ENCODE results near the gene AMZ1.

The AMZ1 gene

DNA sequence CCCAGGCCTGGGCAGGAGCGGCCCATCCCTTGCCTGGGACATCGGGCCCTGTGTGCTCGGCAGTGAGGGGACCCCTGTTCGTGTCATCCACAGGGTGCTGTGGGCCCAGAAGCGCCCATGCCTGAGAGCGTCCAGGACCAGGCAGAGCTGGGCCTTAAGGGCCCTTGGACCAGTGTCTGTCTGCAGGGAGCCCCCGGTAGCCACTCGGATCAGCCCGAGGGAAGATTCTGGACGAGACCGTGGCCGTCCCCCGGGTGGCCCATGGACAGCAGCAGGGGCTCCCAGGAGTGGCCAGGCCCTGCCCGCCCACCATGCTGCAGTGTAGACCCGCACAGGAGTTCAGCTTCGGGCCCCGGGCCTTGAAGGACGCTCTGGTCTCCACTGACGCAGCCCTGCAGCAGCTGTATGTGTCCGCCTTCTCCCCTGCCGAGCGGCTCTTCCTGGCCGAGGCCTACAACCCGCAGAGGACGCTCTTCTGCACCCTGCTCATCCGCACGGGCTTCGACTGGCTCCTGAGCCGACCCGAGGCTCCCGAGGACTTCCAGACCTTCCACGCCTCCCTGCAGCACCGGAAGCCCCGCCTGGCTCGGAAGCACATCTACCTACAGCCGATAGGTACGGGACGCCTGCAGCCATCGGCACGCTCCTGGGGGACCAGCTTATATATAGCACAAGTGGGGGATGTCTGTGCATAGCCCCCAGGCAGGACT is 12.3 kb downstream of the AMZ1 start:
- Histone ChIP-seq H4K20me1 (ENCODE audit: insufficient read depth, low read length) (no peaks in the 10 kb centered on the region), H3K79me2 (ENCODE audit: low read length) (no peaks in the 10 kb centered on the region), H3K36me3 (replicated peaks; ENCODE audit: low read depth, low read length) (no peaks in the 10 kb centered on the region), H2AFZ (ENCODE audit: low read depth, low read length) (no peak overlapping the region), H3K27ac (ENCODE audit: low read length) (no peak overlapping the region), H3K4me1 (ENCODE audit: low read length) (peaks cover 26% of the 10 kb centered on the region), H3K9ac (ENCODE audit: low read length) (no peak overlapping the region), H3K4me2 (ENCODE audit: low read length) (no peak overlapping the region), H3K9me3 (ENCODE audit: insufficient read depth, low read length) (no peaks in the 10 kb centered on the region), H3K27me3 (ENCODE audit: low read depth, low read length) (no peaks in the 10 kb centered on the region), H3K4me3 (ENCODE audit: low read length) (no peak overlapping the region)
- no peak for TF ChIP-seq EZH2phosphoT487 (IDR thresholded peaks at IDR 0.05; ENCODE audit: low read depth)
- TF ChIP-seq, protein P1, sequence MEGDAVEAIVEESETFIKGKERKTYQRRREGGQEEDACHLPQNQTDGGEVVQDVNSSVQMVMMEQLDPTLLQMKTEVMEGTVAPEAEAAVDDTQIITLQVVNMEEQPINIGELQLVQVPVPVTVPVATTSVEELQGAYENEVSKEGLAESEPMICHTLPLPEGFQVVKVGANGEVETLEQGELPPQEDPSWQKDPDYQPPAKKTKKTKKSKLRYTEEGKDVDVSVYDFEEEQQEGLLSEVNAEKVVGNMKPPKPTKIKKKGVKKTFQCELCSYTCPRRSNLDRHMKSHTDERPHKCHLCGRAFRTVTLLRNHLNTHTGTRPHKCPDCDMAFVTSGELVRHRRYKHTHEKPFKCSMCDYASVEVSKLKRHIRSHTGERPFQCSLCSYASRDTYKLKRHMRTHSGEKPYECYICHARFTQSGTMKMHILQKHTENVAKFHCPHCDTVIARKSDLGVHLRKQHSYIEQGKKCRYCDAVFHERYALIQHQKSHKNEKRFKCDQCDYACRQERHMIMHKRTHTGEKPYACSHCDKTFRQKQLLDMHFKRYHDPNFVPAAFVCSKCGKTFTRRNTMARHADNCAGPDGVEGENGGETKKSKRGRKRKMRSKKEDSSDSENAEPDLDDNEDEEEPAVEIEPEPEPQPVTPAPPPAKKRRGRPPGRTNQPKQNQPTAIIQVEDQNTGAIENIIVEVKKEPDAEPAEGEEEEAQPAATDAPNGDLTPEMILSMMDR (IDR thresholded peaks at IDR 0.05; ENCODE audit: low read depth, low read length): no peak

DNA sequence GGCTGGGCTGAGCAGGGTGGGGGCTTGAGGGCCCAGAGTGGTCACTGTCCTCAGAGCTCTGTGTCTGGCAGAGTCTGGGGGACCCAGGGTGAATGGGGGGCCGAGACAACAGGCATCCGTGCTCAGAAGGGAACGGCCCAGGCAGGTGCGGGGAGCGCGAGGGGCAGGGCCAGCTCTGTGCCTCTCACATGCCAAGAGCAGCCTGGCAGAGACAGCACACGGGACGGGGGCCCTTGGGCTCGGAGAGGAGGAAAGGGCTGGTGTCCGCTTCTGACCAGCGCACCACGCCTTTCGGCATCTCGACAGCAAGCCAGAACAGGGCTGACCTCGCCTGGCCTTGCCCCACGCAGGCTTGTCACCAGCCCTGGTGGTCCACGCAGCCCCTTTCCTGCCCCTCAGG is 13.4 kb downstream of the AMZ1 start:
- H3K4me2 ChIP-seq (ENCODE audit: low read length): no peak overlapping the region
- H3K4me1 ChIP-seq (ENCODE audit: low read length): peaks cover 23% of the 10 kb centered on the region
- no peak overlapping the region for H3K4me3 ChIP-seq (ENCODE audit: low read length)
- no peak overlapping the region for H2AFZ ChIP-seq (ENCODE audit: low read depth, low read length)
- H3K79me2 ChIP-seq (ENCODE audit: low read length): no peaks in the 10 kb centered on the region
- H3K27ac ChIP-seq (ENCODE audit: low read length): no peak overlapping the region
- H3K36me3 ChIP-seq (replicated peaks; ENCODE audit: low read depth, low read length): no peaks in the 10 kb centered on the region
- no peaks in the 10 kb centered on the region for H4K20me1 ChIP-seq (ENCODE audit: insufficient read depth, low read length)
- H3K9ac ChIP-seq (ENCODE audit: low read length): no peak overlapping the region
- TF ChIP-seq, protein P1 (IDR thresholded peaks at IDR 0.05; ENCODE audit: low read depth, low read length): no peak
- no peak for TF ChIP-seq EZH2phosphoT487 (IDR thresholded peaks at IDR 0.05; ENCODE audit: low read depth)
- no peaks in the 10 kb centered on the region for H3K27me3 ChIP-seq (ENCODE audit: low read depth, low read length)
- H3K9me3 ChIP-seq (ENCODE audit: insufficient read depth, low read length): no peaks in the 10 kb centered on the region

DNA sequence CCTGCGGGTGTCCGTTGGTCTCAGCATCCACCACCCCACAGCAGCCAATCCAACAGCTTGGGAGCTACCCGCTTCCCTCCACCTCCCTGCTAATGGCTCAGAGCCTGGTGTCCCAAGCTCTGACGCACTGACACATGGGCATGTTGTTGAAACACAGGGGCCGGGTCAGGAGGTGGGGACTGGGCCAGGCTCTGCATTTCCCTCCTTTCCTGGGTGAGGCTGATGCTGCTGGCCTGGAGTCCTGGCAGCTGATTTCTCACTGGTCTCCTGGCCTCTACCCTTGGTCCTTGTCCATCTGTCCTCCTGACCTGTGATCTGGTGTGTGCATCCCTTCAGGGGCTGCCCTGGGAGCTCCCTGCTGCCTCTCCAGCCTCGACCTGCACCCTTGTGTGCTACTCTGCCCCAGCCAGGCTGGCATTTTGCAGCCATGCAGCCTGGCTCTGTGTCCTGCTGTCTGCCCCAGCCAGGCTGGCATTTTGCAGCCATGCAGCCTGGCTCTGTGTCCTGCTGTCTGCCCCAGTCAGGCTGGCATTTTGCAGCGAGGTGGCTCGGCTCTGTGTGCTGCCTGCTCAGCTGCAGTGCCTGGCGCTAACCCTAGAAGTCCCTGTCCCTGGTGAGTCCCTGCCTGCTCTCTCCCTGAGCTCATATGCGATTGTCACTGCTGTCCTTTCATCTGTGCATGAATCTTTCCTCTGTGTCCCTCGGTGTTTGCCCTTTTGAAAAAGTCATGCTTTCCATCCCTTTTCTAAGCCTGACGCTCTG is 14.0 kb downstream of the AMZ1 start:
- Histone ChIP-seq H3K4me3 (ENCODE audit: low read length) (no peak overlapping the region), H3K36me3 (replicated peaks; ENCODE audit: low read depth, low read length) (no peaks in the 10 kb centered on the region), H3K9me3 (ENCODE audit: insufficient read depth, low read length) (no peaks in the 10 kb centered on the region), H3K27me3 (ENCODE audit: low read depth, low read length) (no peaks in the 10 kb centered on the region), H4K20me1 (ENCODE audit: insufficient read depth, low read length) (no peaks in the 10 kb centered on the region), H3K79me2 (ENCODE audit: low read length) (no peaks in the 10 kb centered on the region), H3K4me2 (ENCODE audit: low read length) (no peak overlapping the region), H3K9ac (ENCODE audit: low read length) (no peak overlapping the region), H3K4me1 (ENCODE audit: low read length) (peaks cover 23% of the 10 kb centered on the region), H3K27ac (ENCODE audit: low read length) (no peak overlapping the region), H2AFZ (ENCODE audit: low read depth, low read length) (no peak overlapping the region)
- no peak for TF ChIP-seq EZH2phosphoT487 (IDR thresholded peaks at IDR 0.05; ENCODE audit: low read depth)
- TF ChIP-seq, protein P1 (IDR thresholded peaks at IDR 0.05; ENCODE audit: low read depth, low read length): no peak

DNA sequence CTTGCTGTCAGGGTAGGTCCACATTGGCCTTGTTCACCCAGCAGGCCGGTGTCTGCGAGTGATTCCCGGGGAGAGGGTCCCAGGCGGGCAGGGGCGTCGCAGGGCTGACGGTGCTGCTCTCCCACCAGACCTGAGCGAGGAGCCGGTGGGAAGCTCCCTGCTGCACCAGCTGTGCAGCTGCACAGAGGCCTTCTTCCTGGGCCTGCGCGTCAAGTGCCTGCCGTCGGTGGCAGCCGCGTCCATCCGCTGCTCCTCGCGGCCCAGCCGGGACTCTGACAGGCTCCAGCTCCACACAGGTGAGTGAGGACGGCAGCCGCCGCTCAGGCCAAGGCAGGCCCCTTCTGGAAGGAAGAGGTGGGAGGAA is 14.6 kb downstream of the AMZ1 start:
- no peak overlapping the region for H3K27ac ChIP-seq (ENCODE audit: low read length)
- H3K27me3 ChIP-seq (ENCODE audit: low read depth, low read length): no peaks in the 10 kb centered on the region
- H3K9ac ChIP-seq (ENCODE audit: low read length): no peak overlapping the region
- H3K36me3 ChIP-seq (replicated peaks; ENCODE audit: low read depth, low read length): no peaks in the 10 kb centered on the region
- peaks cover 23% of the 10 kb centered on the region for H3K4me1 ChIP-seq (ENCODE audit: low read length)
- H2AFZ ChIP-seq (ENCODE audit: low read depth, low read length): no peak overlapping the region
- no peak for TF ChIP-seq EZH2phosphoT487 (IDR thresholded peaks at IDR 0.05; ENCODE audit: low read depth)
- TF ChIP-seq, protein P1 (IDR thresholded peaks at IDR 0.05; ENCODE audit: low read depth, low read length): no peak
- no peaks in the 10 kb centered on the region for H3K9me3 ChIP-seq (ENCODE audit: insufficient read depth, low read length)
- H4K20me1 ChIP-seq (ENCODE audit: insufficient read depth, low read length): no peaks in the 10 kb centered on the region
- no peaks in the 10 kb centered on the region for H3K79me2 ChIP-seq (ENCODE audit: low read length)
- H3K4me2 ChIP-seq (ENCODE audit: low read length): no peak overlapping the region
- H3K4me3 ChIP-seq (ENCODE audit: low read length): no peak overlapping the region
